ENCODE measurements around the gene RALGAPA1. TPM values are rescaled to one million over a fixed set of nuclear protein-coding genes. Genes with fewer than 3 reads are reported as not detected.

Gene RALGAPA1
- total RNA-seq, 1 donor = 39.1 TPM

DNA sequence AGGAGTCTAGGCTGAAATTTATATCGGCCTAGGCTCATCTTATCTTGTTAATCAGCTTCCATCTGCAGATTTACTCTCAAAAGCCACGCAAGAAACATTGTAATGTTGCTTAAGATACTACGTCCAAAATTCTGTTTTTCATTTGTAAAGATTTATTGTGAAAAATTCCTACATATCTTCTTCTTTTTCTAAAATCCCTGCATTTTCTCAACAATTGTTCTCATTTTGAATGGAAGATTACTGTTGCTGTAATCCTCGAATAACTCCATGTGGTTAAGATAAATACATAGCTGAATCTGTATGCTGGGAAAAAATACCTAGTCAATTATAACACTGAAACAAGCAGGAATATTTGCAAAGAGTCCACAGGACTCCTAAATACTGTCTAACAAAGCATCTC, 259.5 kb downstream of the RALGAPA1 start:
- Histone ChIP-seq H2AFZ (ENCODE audit: low read length) (no peak overlapping the region), H3K9me3 (ENCODE audit: low read depth, low read length) (no peaks in the 10 kb centered on the region), H3K4me2 (ENCODE audit: insufficient read depth, low read length) (no peak overlapping the region), H3K27me3 (ENCODE audit: insufficient read depth, low read length) (no peaks in the 10 kb centered on the region), H3K36me3 (ENCODE audit: insufficient read depth, low read length) (no peaks in the 10 kb centered on the region), H3K27ac (ENCODE audit: low read depth, low read length) (no peak overlapping the region), H4K20me1 (ENCODE audit: insufficient read depth, low read length) (no peaks in the 10 kb centered on the region), H3K4me1 (ENCODE audit: insufficient read depth, low read length) (peaks cover 8% of the 10 kb centered on the region), H3K79me2 (ENCODE audit: insufficient read depth, low read length) (no peaks in the 10 kb centered on the region), H3K4me3 (ENCODE audit: insufficient read depth, low read length) (no peak overlapping the region)
- no peak for DNase-seq (ENCODE audit: insufficient read length, low spot score, missing footprints)
- TF ChIP-seq, protein P1, sequence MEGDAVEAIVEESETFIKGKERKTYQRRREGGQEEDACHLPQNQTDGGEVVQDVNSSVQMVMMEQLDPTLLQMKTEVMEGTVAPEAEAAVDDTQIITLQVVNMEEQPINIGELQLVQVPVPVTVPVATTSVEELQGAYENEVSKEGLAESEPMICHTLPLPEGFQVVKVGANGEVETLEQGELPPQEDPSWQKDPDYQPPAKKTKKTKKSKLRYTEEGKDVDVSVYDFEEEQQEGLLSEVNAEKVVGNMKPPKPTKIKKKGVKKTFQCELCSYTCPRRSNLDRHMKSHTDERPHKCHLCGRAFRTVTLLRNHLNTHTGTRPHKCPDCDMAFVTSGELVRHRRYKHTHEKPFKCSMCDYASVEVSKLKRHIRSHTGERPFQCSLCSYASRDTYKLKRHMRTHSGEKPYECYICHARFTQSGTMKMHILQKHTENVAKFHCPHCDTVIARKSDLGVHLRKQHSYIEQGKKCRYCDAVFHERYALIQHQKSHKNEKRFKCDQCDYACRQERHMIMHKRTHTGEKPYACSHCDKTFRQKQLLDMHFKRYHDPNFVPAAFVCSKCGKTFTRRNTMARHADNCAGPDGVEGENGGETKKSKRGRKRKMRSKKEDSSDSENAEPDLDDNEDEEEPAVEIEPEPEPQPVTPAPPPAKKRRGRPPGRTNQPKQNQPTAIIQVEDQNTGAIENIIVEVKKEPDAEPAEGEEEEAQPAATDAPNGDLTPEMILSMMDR (IDR thresholded peaks at IDR 0.05; ENCODE audit: extremely low read depth, low read depth, low read length) = no peak

DNA sequence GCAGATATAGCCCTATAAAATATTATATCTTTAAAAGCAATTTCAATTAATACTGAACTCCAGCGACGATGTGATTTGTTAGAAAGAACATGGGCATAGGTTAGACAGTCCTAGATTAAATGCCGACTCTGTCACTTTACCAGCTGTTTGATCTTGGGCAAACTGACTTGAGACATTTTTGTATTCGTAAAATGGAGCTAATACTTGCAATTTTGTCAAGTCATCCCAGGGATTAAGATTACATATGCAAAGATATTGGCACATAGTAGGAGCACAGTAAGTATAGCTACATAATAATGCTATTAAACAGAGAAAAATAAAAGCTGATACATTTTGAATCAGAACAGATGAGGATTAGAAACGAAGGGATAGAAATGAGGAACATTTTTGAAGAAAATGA, 266.1 kb downstream of the RALGAPA1 start:
- no peak overlapping the region for H3K27ac ChIP-seq (ENCODE audit: low read depth, low read length)
- TF ChIP-seq, protein P1 (IDR thresholded peaks at IDR 0.05; ENCODE audit: extremely low read depth, low read depth, low read length) = no peak
- H2AFZ ChIP-seq (ENCODE audit: low read length) = no peak overlapping the region
- H4K20me1 ChIP-seq (ENCODE audit: insufficient read depth, low read length) = no peaks in the 10 kb centered on the region
- H3K27me3 ChIP-seq (ENCODE audit: insufficient read depth, low read length) = no peaks in the 10 kb centered on the region
- no peaks in the 10 kb centered on the region for H3K36me3 ChIP-seq (ENCODE audit: insufficient read depth, low read length)
- H3K4me2 ChIP-seq (ENCODE audit: insufficient read depth, low read length) = no peak overlapping the region
- H3K4me1 ChIP-seq (ENCODE audit: insufficient read depth, low read length) = no peaks in the 10 kb centered on the region
- H3K79me2 ChIP-seq (ENCODE audit: insufficient read depth, low read length) = no peaks in the 10 kb centered on the region
- H3K4me3 ChIP-seq (ENCODE audit: insufficient read depth, low read length) = no peak overlapping the region
- no peaks in the 10 kb centered on the region for H3K9me3 ChIP-seq (ENCODE audit: low read depth, low read length)
- DNase-seq (ENCODE audit: insufficient read length, low spot score, missing footprints) = no peak

DNA sequence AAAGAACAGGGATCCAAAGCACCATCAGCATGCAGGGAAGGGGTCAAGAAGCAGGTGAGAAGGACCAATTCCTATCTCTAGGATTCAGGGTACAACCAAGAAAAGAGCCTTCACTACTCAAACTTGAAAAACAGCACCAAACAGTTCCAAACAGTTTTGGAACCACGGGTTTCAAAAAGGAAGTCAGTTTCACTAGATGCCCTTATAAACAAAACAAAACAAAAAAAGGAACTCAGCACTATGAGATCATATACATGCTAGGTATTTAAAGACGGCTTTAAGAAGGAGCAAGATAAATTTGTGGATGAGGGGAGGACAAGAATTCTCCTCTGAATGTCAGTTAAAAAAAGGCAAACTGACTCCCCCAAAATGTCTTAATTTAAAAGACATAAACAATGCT, 269.1 kb downstream of the RALGAPA1 start:
- no peak for DNase-seq (ENCODE audit: insufficient read length, low spot score, missing footprints)

DNA sequence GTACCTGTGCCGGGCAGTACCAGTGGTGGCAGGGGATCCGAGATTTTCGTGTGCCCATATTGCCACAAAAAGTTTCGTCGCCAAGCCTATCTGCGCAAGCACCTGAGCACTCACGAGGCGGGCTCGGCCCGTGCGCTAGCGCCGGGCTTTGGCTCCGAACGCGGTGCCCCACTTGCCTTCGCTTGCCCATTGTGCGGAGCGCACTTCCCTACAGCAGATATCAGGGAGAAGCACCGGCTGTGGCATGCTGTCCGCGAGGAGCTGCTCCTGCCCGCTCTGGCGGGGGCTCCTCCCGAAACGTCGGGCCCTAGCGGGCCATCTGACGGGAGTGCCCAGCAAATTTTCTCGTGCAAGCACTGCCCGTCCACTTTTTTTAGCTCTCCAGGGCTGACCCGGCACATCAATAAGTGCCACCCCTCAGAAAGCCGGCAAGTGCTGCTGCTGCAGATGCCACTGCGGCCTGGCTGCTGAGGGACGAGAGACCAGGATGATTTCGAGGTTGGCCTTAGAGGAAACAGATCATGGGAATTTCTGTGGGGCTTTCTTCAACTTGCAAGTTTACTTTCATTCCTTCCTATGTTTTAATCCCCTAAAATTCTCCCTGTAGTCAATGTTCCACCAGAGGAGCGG, 273.5 kb downstream of the RALGAPA1 start:
- H3K4me1 ChIP-seq (ENCODE audit: insufficient read depth, low read length) = peaks cover 14% of the 10 kb centered on the region
- no peak overlapping the region for H3K27ac ChIP-seq (ENCODE audit: low read depth, low read length)
- peak overlapping the region; percentile 79 for H3K4me2 ChIP-seq (ENCODE audit: insufficient read depth, low read length)
- TF ChIP-seq, protein P1 (IDR thresholded peaks at IDR 0.05; ENCODE audit: extremely low read depth, low read depth, low read length) = no peak
- H3K9me3 ChIP-seq (ENCODE audit: low read depth, low read length) = no peaks in the 10 kb centered on the region
- peaks cover 51% of the 10 kb centered on the region for H3K27me3 ChIP-seq (ENCODE audit: insufficient read depth, low read length)
- no peak overlapping the region for H2AFZ ChIP-seq (ENCODE audit: low read length)
- H3K36me3 ChIP-seq (ENCODE audit: insufficient read depth, low read length) = no peaks in the 10 kb centered on the region
- no peaks in the 10 kb centered on the region for H3K79me2 ChIP-seq (ENCODE audit: insufficient read depth, low read length)
- peak overlapping the region; percentile 53 for H3K4me3 ChIP-seq (ENCODE audit: insufficient read depth, low read length)
- H4K20me1 ChIP-seq (ENCODE audit: insufficient read depth, low read length) = peaks cover 5% of the 10 kb centered on the region
- peak; percentile 27 for DNase-seq (ENCODE audit: insufficient read length, low spot score, missing footprints)

More for the DNA sequence above, 269.1 kb downstream of the RALGAPA1 start:
- no peaks in the 10 kb centered on the region for H3K9me3 ChIP-seq (ENCODE audit: low read depth, low read length)
- TF ChIP-seq, protein P1 (IDR thresholded peaks at IDR 0.05; ENCODE audit: extremely low read depth, low read depth, low read length) = no peak
- H3K4me2 ChIP-seq (ENCODE audit: insufficient read depth, low read length) = no peak overlapping the region
- H3K79me2 ChIP-seq (ENCODE audit: insufficient read depth, low read length) = no peaks in the 10 kb centered on the region
- H3K36me3 ChIP-seq (ENCODE audit: insufficient read depth, low read length) = no peaks in the 10 kb centered on the region
- H3K4me3 ChIP-seq (ENCODE audit: insufficient read depth, low read length) = no peak overlapping the region
- H3K27me3 ChIP-seq (ENCODE audit: insufficient read depth, low read length) = peaks cover 11% of the 10 kb centered on the region
- peaks cover 7% of the 10 kb centered on the region for H3K4me1 ChIP-seq (ENCODE audit: insufficient read depth, low read length)
- H4K20me1 ChIP-seq (ENCODE audit: insufficient read depth, low read length) = peaks cover 5% of the 10 kb centered on the region
- H3K27ac ChIP-seq (ENCODE audit: low read depth, low read length) = no peak overlapping the region
- no peak overlapping the region for H2AFZ ChIP-seq (ENCODE audit: low read length)

Measured in osteoblast (primary cell).